ENCODE data around the gene RTKN.
"Not testable (repeated sequence)": the region's sequence is repeated elsewhere in the genome, so short reads cannot be mapped to it uniquely, and the experiment has no call there.

RTKN gene

DNA sequence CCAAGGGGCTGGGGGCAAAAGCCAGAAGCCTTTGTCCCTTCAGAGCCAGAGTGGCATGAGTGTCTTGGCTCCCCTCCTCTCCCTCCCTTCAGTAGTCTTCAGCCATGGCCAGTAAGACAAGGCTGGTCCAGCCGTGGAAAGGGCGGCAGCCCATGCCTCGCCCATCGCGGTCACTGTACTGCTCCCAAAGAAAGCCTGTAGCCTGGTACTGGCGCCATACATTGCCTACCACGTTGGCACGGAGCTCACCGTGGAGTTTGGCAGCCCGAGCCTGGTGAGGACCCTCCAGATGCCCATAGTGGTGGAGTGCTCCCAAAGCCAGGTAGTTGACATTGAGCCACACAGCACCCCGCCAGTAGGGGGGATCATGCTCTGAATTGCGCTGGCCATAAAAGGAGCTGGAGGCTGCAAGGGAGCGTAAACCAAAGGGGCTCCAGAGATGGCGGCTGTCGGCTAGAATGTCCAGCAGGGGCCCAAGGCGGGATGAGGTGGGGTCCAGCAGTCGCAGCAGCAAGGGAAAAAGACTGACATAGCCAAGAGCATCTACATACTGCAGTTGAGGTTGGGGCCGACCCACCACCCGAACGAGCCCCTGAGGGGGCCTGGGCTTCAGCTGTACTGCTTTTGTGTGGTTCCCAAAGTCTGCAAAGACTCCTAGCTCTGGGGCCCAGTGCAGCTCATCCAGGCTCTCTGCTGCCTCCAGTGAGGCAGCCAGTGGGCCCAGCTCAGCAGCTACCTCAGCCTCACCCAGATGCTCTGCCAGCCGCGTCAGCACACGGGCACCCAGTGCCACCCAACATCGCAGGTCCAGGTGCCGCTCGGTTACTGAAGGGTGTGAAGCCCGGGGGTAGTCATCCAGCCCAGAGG is 19.7 kb upstream of the RTKN start:
- DNase-seq (ENCODE audit: low read depth in 2 of 2): no peak

DNA sequence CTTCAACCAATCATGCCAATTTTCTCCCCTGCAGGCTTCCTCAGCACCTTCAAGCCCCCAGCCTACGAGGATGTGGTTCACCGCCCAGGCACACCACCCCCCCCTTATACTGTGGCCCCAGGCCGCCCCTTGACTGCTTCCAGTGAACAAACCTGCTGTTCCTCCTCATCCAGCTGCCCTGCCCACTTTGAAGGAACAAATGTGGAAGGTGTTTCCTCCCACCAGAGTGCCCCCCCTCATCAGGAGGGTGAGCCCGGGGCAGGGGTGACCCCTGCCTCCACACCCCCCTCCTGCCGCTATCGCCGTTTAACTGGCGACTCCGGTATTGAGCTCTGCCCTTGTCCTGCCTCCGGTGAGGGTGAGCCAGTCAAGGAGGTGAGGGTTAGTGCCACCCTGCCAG is 18.4 kb upstream of the RTKN start:
- not testable (repeated sequence) for DNase-seq (ENCODE audit: low read depth in 2 of 2)

DNA sequence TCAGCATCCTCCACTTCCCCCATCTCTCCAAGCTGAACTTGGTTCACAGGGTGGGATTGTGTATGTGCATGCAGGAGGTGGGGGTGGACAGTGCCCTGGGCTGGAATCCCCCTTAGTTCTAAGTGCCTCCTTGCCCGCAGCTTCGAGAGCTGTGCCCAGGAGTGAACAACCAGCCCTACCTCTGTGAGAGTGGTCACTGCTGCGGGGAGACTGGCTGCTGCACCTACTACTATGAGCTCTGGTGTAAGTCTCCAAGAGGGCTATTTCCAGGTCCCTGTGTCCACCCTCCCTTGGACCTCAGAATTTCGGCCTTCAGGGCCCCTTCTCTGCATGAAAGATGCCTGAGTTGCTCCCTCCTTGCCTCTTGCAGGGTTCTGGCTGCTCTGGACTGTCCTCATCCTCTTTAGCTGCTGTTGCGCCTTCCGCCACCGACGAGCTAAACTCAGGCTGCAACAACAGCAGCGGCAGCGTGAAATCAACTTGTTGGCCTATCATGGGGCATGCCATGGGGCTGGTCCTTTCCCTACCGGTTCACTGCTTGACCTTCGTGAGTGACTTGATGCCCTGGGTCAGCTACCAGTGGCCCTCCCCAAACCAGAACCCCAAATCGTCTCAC is 17.9 kb upstream of the RTKN start:
- DNase-seq (ENCODE audit: low read depth in 2 of 2): not testable (repeated sequence)

DNA sequence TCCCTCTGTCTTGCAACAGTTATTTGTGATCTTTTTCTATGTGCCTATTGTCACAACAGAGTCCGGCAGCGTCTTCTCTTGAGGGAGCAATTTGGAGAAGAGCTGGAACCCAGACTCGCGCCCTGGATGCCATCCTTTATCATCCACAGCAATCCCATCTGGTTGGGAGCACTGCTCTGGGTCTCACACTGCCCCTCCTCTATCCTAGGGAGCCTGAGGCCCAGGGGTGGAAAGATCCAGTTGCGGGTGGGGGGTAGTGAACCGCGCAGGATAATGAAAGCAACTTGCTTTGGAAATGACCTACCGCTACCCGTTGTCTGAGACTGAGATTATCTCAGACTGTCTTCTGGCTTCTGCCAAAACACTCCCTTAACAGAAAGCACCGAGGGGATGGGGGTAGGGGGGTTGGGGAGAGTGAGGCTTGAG is 17.2 kb upstream of the RTKN start:
- DNase-seq (ENCODE audit: low read depth in 2 of 2): no peak

DNA sequence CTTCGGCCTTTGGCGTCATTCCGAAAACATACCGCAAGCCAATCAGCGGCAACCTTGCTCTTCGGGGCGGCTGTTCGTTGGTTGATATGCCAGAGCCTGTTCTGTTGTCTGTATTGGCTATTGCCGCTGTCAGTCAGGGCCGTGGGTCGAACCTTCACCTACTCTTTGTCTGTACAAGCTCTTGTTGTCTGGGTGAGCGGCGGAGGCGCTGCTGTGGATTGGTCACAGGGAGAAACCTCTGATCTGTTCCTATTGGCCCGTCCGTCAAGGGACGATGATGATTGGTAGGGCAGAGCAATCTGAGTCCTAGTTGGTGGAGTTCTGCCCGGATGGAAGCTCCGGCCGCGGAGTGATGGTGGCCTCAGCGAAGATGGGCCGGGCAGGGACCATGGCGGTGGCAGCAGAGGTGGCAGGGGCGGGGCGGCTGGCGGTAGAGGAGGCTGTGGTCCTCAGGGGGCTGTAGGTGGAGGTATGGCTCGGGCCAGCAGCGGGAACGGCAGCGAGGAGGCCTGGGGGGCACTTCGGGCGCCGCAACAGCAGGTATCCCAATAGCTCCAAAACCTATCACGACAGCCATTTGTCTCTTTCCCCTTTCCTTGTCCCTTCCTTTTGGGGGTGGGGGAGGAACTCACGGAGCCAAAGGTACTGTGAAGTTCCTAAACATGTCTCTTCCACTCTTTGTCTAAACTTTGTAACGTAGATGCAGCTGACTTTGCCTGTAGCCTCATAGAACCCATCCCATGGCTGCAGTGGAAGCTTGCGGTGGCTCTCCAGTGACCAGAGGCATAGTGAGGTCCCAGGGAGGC is 16.6 kb upstream of the RTKN start, which contains the start of gene WBP1:
WBP1 (plus strand) TSS at position 307 of the 806 bp plus-strand sequence; CDS start at position 472, 165 bp downstream.
- peak; percentile 99 for DNase-seq (ENCODE audit: low read depth in 2 of 2)

DNA sequence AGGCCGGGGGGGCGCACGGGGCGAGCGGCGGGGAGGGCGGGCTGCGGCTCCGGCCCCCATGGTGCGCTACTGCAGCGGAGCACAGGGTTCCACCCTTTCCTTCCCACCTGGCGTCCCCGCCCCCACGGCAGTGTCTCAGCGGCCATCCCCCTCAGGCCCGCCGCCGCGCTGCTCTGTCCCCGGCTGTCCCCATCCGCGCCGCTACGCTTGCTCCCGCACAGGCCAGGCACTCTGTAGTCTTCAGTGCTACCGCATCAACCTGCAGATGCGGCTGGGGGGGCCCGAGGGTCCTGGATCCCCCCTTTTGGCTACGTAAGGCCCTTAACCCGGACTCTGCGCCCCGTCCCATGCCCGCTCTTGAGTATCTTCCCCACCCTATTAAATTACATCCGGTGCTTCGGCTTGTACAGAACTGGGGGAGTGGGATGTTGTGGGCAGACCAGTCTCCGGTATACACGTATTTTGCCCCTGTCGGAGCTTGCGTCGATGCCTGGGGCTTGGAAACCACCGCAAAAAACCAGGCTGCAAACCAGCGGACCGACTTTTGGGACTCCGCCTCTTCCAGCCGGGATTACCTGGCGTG is 15.9 kb upstream of the RTKN start:
- DNase-seq (ENCODE audit: low read depth in 2 of 2): peak; percentile 79 to 80

DNA sequence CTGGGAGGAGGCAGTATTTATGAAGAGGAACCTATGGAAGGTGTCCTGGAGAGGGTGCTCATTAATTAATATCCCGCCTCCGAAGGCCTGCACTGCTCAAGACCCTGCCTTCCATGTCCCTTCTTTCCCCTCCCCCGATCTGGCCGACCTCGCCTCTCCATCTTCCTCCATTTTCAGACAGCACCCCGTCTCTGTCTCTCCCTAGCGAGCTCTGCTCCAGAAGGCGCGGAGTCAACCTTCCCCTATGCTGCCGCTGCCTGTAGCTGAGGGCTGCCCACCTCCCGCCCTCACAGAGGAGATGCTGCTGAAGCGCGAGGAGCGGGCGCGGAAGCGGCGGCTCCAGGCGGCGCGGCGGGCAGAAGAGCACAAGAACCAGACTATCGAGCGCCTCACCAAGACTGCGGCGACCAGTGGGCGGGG is 15.4 kb upstream of the RTKN start:
- no peak for DNase-seq (ENCODE audit: low read depth in 2 of 2)

DNA sequence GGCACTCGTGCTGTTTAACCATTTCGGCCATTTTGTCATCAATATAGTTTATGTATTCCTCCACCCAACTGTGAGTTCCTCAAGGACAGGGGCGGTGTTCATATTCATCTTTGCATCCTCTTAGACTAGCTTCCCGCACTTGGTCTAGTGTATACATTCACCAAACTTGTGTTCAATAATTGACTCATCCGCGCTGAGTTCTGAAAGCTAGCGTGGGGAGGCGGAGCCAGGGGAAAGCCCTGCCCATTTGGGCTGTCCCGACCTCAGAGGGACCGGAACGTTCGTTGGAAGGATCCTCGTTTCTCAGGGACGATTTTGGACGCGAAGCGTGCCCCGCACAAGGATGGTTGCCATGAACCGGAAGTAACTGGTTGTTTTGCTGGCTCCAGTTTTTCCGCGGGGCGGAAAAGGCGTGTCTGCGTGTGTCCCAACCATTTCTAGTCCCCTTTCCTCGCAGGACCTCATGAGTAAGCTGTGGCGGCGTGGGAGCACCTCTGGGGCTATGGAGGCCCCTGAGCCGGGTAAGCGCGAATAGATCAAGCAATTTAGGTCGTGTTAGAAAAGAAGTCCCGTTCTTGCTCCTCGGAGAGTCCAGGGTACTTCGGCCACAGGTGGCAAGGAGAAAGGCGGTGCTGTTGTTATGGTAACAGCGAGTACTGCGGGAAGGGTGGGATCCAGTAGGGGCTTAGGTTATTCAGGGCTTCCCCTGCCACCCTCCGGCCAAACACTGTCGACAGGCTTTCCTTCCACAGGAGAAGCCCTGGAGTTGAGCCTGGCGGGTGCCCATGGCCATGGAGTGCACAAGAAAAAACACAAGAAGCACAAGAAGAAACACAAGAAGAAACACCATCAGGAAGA is 13.1 kb upstream of the RTKN start, which contains the start of gene INO80B:
INO80B (plus strand) TSS at position 434 of the 858 bp plus-strand sequence; CDS start at position 464, 30 bp downstream.
- DNase-seq (ENCODE audit: low read depth in 2 of 2): peak; percentile 92 to 95

DNA sequence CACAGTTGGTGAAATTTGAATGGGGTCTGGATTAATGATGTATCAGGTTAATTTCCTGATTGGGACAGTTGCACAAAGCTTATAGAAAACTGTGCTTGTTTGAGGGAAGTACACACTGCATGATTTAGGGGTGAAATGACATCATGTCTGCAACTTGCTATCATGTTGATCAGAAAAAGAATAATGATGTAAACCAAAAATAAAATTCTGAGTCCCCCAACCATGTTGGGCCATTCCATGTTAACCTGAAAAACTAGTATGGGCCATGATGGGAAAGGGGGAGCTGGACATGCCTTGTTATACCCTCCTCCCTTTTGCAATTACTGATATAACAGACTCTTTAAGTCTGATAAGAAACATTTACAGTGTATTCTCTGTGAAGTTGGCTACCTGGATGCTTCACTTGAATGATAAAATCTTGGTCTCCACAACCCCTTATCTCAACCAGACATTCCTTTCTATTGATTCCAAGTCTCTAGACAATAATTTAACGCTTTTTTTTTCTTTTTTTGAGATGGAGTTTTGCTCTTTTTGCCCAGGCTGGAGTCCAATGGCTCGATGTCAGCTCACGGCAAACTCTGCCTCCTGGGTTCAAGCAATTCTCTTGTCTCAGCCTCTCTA is 8.9 kb upstream of the RTKN start:
- DNase-seq (ENCODE audit: low read depth in 2 of 2): no peak

DNA sequence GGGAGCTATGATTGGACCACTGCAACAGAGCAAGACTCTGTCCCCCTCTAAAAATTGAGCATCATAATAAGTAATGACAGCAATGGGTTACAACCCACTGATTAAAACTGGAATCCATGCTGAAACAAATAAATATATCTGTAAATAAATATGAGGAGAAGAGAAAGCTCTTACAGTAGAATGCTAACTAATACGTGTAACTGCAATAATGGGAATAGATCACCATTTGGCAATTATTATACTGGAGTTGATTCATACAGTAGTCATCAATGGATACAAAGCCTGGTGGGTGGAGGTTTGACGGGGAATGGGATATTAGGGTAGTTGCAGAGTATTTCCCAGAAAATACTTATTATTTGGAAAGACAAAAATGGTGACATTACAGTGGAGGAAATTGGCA is 7.0 kb upstream of the RTKN start:
- no peak for DNase-seq (ENCODE audit: low read depth in 2 of 2)

DNA sequence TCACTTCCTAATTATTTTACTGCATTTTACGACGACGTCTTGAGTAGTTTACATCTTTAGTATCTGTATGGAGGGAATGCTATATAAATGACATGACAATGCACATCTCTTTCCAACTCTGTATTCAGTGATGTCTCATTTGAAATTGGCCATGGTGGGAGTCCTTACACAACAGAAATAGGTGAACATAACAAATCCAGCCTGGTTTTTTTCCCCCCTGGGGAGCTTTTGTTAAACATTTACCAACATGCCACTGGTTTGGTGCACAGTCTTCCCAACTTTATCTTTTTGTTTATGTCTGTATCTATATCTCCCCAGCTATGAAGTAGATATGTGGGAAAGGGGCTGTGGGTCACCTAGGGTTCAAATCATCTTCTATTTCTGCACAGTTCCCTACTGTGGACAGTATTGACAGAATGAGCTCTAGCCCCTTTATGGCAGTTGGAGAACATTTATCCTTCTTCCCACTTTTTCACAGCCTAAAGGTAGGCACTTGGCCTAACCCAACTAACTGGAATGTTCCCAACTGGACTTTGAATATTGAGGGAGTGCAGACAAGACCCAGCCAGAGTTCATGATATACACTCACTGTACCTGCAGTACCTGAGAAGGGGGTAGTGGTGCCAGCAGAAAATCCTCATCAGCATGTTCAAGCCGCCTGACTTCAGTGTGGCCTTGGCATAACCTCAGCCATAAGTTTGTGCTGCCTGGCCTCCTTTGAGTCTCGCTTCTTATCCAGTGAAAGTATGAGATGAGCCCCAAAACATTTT is 5.7 kb upstream of the RTKN start:
- no peak for DNase-seq (ENCODE audit: low read depth in 2 of 2)

DNA sequence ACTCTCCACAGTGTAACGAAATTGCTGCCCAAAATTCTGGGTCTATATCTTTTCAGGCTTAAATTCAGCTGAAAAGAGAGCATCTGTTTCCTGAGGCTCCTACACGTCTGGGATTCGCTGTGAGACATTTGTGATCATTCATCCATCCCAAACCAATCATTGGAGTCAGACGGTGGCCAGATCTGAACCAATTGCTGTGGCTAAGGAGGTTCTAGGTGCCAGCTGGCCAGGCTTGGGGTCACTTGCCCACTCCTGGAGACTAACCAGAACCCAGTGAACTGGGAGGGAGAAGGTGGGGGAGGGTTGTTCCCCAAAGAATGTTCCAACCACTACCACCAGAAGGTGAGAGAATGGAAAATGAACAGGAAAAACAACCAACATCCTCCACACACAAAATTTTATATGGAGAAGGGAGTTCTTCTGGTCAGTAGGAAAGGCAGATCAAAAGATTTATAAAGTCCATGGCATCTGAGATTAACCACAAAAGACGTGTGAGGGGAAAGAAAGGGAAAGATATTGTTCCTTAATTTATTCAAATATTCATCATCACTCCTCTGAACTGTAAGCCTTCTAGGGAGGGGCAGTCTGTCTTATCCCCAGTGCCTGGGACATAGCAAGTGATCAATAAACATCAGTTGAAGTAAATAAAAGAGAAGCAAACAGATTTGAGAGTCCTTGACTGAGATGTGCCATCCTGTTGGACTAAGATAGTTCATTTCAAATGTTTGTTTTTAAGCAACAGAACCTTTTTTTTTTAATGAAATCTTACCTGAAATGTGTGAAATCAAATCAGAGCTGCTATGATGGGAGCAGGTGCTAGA is 3.0 kb upstream of the RTKN start:
- no peak for DNase-seq (ENCODE audit: low read depth in 2 of 2)

DNA sequence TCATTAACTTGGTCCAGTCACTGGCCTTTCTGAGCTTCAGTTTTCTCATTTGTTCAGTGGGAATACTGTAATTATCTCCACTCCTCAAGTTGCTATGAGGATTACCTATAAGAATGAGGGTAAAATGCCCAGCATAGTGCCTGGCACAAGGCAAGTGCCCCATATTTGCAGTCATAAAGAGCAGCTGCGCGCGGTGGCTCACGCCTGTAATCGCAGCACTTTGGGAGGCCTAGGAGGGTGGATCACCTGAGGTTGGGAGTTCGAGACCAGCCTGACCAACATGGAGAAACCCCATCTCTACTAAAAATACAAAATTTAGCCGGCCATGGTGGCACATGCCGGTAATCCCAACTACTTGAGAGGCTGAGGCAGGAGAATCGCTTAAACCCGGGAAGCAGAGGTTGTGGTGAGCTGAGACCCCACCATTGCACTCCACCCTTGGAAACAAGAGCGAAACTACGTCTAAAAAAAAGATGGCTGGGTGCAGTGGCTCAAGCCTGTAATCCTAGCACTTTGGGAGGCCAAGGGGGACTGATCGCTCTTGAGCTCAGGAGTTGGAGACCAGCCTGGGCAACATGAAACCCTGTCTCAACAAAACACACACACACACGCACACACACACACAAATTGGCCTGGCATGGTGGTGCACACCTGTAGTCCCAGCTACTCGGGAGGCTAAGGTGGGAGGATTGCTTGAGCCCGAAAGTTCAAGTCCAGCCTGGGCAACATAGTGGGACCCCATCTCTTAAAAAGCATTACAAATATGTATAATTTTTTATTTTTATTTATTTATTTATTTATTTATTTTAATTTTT is 953 bp upstream of the RTKN start:
- not testable (repeated sequence) for DNase-seq (ENCODE audit: low read depth in 2 of 2)

DNA sequence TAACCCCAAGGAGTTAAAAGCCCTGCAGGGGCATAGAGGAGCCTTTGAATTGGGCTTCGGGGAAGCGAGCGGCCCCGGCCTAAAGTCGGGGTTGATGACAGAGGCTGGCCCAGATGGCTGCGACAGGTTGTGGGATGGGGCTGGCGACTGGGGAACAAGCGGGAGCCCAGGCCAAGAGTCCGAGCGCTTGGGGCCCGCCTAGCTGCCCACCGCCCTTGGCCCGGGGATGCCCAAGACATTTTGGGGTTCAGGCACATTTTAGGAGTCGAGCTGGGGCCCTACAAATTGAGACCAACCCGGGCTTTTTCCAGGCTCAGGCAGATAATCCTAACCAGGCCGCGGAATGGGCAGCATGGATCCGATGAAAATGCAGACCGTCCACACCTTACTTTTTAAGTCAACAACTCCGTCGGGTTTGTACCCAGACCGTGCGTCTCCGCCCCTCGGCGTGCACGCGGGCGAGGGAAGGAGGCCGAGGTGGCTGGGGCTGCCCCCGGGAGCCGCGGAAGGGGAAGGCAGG is 507 bp downstream of the RTKN start:
- no peak for DNase-seq (ENCODE audit: low read depth in 2 of 2)

DNA sequence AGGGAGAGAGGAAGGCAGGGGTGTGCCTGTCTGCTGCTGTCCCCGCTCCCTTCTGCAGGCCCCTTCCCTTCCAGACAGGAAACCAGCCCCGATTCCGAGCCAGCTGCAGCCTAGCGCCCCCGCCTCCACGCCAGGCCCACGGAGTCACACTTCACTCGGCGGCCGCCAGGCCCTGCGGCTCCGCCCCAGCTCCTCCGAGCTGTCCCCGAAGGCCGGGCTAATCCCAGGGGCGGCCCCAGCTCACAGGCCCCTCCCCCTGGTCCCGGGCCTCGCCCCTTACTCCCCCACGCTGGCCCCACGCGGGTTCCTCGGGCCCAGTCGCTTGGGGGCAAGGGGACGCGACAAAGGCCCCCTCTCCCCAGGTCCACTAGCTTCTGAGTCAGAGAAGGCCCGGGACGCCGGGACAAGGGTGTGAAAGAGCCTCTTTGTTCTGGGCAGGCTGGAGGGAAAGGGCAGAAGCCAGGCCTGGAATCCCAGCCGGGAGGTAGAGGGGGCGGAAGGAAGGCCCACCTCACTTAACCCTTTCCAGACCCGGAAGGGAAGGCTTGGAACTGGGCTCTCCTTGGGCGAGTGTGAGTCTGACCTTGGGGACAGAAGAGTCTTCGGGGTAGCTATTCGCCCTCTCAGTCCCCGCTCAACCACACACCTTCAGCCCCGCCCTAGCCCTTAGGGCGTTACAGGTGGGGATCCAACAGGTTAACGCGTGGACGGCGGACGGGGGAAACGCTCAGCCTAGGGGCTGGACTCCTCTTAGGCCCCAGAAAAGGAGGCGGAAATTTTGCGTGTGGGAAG is 1.2 kb downstream of the RTKN start:
- peak; percentile 40 to 53 for DNase-seq (ENCODE audit: low read depth in 2 of 2)

DNA sequence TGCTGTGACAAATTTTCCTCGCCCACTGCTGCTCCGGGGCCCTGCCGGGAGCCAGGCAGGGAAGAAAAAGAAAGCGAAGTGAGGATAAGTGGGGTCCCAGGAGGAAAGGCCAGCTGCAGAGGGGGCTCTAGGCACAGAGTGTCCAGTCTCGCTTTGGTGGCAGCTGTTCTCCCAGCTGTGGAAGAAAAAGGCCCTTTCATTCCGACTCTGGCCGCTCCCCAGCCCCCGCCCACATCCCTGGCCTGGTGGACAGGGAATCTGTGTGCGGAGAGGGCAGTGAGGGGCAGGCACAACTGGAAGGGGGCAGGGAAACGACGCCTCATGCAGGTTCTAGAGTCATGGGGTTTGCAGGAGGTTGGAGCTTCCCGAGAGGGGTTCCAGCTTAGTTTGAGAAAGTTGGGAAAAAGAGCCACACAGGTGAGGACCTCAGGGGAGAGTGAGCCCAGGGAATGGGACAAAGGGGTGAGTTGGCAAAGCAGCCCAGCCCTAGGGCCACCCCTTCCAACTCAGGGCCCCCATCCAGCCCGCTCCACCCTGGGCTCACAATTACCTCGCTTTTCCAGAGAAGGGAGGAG is 1.8 kb downstream of the RTKN start:
- no peak for DNase-seq (ENCODE audit: low read depth in 2 of 2)
